Right lobe of liver (tissue), 4 donors: ENCODE measurements around the gene ZNF672.
A peak's percentile ranks its signal among the peaks of the same experiment; 100 is the strongest.

Experiments used
- POLR2A ChIP-seq: fragments of 450-650 bp; IDR thresholded peaks from one replicate; pipeline ENCODE4 v1.6.1; 2017; ENCODE audit warnings: antibody characterized with exemption, mild to moderate bottlenecking
- TF ChIP-seq, protein P1 (sequence below), 4 donors: fragments of 200-600 bp in 3 of 4; fragments of 450-650 bp in 1 of 4; IDR thresholded peaks; one replicate each; pipeline versions ENCODE4 v1.5.1 to v1.8.0; 2016 to 2022; ENCODE audit warnings: antibody characterized with exemption in 4 of 4, mild to moderate bottlenecking in 2 of 4
- donor health status: DM: no; HTN: no; CAD: no.
- donor health status: DM: no; HTN: no; CAD: no.
- donor health status: DM: no; HTN: yes; CAD: no.

DNA sequence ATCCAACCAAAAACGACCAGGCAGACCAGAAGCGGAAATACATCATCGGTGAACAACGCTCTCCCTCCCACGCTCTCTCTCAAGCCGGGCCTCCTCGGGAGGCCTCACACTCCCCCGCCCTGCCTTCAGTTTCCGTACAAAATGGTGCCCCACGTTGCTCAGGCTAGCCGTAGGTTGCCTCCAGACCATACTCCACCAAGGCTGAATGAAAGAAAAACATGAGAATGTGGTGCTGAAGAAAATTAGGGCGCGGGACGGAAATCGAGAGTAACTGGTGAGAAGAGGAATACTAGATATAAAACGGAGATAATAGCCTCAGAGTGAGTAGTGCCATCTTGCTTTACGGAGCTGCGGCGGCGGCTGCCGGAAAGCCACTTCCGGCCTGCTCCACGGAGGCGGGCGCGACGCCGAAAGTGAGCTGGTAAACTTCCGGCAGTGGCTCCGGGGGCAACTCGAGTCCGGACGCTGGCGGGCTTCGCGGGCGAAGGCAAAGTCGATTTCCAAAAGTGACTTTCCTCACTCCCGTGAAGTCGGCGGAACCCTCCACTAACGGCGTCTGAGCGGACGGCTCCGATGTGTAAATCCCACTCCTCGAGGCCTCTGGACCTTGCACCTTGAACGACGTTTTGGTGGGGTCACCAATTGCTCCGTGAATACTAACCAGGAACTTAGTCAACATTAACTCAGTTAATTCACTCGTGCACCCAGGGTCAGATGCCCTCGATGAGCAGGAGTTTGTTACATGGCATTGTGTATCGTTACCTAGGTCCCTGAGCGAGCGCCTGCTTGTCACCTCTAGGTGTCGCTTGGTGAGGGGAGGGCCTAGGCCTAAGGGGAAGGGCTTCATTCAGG is 11.9 kb upstream of the ZNF672 start, which contains the start of gene SH3BP5L:
- TF ChIP-seq POLR2A: peak; percentile 77
- TF ChIP-seq, protein P1, sequence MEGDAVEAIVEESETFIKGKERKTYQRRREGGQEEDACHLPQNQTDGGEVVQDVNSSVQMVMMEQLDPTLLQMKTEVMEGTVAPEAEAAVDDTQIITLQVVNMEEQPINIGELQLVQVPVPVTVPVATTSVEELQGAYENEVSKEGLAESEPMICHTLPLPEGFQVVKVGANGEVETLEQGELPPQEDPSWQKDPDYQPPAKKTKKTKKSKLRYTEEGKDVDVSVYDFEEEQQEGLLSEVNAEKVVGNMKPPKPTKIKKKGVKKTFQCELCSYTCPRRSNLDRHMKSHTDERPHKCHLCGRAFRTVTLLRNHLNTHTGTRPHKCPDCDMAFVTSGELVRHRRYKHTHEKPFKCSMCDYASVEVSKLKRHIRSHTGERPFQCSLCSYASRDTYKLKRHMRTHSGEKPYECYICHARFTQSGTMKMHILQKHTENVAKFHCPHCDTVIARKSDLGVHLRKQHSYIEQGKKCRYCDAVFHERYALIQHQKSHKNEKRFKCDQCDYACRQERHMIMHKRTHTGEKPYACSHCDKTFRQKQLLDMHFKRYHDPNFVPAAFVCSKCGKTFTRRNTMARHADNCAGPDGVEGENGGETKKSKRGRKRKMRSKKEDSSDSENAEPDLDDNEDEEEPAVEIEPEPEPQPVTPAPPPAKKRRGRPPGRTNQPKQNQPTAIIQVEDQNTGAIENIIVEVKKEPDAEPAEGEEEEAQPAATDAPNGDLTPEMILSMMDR (IDR thresholded peaks at IDR 0.05): peak; percentile 41 to 74 (median 70)
